ENCODE results near the gene IFFO2.
"Not testable (repeated sequence)": the region's sequence is repeated elsewhere in the genome, so short reads cannot be mapped to it uniquely, and the experiment has no call there.

The IFFO2 gene

DNA sequence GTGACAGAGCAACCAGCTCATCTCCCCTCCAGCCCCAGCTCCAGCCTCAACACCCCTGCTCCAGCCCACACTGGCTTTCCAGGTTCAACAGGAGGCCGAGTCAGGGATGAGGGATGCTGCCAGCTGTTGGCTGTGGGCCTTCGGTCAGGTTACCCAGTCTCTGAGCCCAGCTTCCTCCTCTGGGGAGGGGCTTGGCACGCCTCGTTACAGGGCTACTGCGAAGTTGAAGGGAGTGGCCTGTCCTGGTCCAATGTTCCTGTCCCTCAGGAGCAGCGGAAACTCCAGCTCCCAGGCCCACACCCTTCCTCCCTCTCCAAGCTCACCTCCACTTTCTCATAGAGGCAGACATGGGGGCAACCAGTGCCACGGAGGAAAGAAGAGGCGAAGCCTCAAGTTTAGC, 81.9 kb downstream of the IFFO2 start:
- DNase-seq (ENCODE audit: low read depth), result no peak

- no peak for DNase-seq (ENCODE audit: low read depth)
Observed at GRCh38 chr1:18874036-18874435, 82.4 kb downstream of the IFFO2 start.

DNA sequence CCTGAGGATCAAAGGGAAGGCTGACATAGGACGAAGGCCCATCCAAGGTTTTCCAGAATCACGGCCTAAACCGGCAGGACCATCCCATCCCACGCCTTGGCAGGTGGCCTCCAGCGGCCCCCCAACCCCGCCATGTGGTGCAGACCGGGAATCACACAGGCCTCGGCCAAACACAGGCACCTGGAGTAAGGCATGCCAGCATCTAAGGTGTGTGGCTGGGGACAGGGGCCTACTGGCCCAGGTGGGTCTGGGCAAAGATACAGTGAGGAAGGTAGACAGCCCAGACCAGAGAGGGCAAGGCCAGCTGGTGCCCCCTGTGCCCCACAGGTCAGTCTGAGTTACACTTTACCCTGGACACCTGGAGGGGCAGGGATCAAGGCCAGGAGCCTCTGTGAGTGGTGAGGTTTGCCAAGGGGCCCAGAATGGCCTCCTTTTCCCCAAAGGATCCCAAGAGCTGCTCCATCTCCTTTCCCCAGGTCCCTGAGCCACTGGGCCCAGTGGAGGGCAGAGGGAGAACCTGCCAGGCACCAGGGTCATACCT, 84.3 kb downstream of the IFFO2 start:
- no peak for DNase-seq (ENCODE audit: low read depth)

DNA sequence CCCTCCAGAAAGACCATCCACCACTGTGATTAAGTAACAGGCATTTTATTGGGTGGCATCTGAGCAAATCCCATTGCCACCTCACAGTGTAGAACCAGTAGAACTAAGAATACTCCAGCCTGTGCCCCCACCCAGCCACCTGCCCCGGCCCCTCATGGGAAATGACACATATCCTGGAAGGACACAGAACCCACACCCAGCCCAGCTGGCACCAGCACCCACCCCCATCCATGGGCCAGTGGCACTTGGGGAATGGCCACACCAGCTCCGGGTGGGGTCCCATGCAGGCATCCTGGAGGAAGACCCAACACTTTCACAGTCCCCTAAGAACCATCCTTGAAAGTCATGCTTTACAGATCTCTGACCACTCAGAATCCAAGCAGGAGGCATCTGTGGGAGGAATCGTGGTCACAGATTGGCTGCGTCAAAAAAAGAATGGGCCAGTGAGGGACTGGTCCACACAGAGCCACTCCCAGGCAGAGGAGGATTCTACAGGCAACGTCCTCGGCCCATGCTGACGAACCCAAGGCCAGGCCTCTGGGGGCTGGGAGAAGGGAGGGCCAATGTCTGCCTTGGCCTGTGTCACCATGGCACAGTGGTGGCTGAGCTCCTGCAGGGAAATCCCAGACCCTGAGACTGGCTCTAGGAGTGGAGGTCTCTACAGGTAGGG, 84.9 kb downstream of the IFFO2 start:
- no peak for DNase-seq (ENCODE audit: low read depth)

- no peak for DNase-seq (ENCODE audit: low read depth)
Observed at GRCh38 chr1:18870957-18871356, 85.5 kb downstream of the IFFO2 start.

- DNase-seq (ENCODE audit: low read depth), result not testable (repeated sequence)
Observed at GRCh38 chr1:18870595-18870865, 85.9 kb downstream of the IFFO2 start.

GRCh38 chr1:18869847-18870594, 86.5 kb downstream of the IFFO2 start:
- no peak for DNase-seq (ENCODE audit: low read depth)

DNA sequence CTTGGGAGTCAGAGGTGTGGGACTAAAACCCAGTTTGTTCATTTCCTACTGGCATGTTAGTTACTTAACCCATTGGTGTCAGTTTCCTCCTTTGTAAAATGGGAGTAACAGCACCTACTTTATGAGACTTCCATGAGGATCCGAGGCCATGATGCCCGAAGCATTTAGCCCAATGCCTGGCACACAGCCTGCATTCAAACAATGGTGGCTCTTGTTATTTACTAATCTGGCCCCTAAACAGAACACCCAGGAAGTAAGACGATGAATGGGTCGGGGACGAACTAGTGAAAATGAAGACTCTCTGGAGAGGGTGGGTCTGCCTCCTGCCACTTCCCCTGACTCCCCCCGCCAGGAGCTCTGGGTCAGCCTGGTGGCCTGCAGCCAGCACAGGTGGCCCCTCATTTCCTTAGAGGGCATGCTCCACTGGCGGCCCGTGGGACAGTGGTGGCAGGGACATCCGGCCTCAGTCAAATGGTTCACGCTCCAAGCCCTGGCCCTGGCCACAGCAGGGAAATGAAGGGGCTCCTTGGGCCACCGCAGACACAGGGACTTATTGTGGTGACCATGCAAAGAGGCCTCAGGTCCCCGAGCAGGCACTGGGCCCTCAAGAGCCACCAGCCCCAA, 87.6 kb downstream of the IFFO2 start:
- no peak for DNase-seq (ENCODE audit: low read depth)

DNA sequence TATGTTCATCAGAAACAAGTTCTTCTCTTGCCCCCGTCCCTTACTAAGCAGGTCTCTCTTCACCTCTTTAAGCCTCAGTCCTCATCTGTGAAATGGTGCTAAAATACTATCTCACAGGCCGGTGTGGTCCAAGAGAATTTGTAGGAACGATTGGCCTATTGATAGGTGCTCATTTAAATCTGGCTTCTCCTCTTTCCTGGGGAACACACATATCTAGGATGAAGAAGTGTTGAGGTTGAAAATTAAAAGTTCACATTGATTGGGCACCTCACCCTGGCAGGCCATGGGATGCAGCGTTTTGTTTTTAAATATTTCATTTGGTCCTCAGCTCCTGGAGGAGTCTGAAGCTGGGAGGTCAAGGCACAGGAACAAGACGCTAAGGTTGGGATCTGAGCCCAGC, 88.1 kb downstream of the IFFO2 start:
- no peak for DNase-seq (ENCODE audit: low read depth)

DNA sequence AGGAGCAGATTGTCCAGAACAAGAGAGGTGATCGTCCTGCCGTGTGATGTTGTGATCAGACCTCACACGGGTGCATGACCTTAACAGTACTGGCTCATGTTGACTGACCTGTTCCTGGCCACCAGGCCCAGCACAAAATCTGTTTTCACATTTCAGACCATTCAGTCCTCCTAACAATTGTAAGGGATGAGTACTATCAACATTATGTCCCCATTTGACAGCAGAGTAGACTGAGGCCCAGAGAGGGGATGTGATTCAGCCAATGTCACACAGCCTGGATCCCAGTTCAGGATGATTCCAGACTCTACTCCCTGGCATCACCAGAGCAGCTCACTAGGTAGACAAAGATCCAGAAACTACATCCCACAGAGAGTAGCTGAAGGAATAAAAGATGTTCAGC, 89.6 kb downstream of the IFFO2 start:
- no peak for DNase-seq (ENCODE audit: low read depth)

GRCh38 chr1:18866314-18866713, 90.2 kb downstream of the IFFO2 start:
- DNase-seq (ENCODE audit: low read depth), result no peak

GRCh38 chr1:18865176-18865575, 91.3 kb downstream of the IFFO2 start:
- no peak for DNase-seq (ENCODE audit: low read depth)

DNA sequence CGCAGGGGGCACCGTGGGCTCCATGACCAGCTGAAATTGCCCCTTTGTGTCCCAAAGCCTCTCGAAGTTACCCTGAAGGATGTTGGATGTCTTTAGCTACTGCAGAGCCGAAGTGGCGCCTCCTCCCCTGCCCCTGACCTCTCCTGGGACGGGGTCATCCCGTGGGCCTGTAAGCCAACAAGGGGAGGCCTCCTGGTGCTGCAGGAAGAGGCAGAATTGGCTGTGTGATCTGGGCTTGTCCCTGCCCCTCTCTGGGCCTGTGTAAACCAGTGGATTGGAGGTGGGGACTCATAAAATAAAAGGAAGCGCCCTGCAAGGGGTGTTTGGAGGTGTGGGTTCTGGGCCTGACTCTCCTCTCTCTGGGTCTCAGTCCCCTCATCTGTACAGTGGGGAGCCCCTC, 94.9 kb downstream of the IFFO2 start:
- no peak for DNase-seq (ENCODE audit: low read depth)

DNA sequence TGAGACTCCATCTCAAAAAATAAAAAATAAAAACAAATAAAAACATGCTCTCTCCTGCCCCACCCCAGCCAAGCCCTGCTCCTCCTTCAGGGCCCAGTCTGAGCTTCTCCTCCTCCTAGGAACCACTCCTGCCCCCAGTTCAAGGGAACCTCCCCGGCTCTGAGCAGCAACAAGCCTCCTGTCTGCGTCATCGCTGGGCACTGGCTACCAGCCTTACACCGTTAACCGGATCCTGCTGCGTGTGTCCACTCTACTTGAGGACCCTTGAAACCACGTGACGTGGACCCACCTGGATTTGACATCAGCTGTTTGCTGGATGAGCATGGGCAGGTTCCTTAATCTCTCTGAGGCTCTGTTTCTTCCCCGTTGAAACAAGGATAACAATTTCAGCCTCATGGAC, 95.4 kb downstream of the IFFO2 start:
- no peak for DNase-seq (ENCODE audit: low read depth)

- no peak for DNase-seq (ENCODE audit: low read depth)
Observed at GRCh38 chr1:18859560-18859959, 96.9 kb downstream of the IFFO2 start, which contains the start of gene TAS1R2. Gene TAS1R2 (minus strand): TSS chr1:18859660. CDS start chr1:18859660, 0 bp downstream.

GRCh38 chr1:18858070-18858688, 98.3 kb downstream of the IFFO2 start:
- no peak for DNase-seq (ENCODE audit: low read depth)

DNA sequence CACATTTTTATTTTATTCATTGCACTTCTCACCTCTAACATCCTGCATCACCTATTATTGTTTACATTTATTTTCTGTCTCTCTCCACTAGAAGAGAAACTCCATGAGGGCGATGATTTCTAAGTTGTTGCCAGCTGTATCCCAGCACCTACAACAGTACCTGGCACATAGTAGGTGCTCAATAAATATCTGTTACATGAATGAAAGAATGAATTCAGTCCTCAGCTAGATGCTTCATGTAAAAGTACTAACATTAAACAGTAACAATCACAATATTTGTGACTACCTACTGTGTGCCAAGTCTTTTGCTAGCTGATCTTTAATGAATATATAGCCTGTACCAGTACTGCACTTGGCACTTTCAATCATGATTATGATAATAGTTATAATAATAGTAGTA, 100.0 kb downstream of the IFFO2 start:
- no peak for DNase-seq (ENCODE audit: low read depth)

- DNase-seq (ENCODE audit: low read depth), result no peak
Observed at GRCh38 chr1:18855573-18855972, 100.9 kb downstream of the IFFO2 start.

DNA sequence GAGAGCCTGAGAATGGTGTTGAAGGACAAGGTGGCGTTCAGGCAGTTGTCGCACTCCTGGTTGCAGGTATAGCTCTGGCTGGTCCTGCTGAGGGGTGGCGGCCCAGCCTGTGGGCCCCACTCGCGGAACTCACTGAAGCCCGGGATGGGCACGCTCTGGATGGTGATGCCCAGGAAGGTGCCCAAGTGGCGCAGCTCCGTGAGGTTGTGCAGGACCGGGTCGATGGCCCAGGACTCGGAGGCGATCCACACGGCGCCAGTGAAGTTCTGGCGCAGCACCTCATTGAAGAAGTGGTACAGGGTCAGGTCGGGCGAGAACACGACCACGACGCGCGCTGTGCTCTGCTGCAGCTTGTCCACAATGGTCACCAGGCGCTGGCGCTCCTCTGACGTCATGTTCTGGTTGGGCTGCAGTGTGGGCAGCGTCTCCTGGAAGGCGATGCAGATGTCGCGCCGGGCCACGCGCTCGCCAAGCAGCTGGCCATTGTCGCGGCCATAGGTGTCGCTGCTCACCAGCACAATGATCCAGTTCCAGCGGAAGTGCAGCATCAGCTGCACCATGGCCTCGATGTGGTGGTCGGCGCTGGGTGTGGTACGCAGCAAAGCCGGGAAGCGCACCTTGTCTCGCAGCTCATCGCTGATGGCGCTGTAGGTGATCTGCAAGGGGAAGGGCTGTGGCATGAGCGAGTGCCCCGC, 102.0 kb downstream of the IFFO2 start:
- no peak for DNase-seq (ENCODE audit: low read depth)

Measured in GM04504 (cell line).